NCI-H2227 (cell line): ENCODE results near the gene JUND.
A peak's percentile ranks its signal among the peaks of the same experiment; 100 is the strongest.

Experiments used
- DNase-seq: peaks from one replicate; lab custom pipeline; 2025; ENCODE audit not compliant: unreplicated experiment; lab: John Stamatoyannopoulos, UW

The JUND gene

GRCh38 chr19:18308948-18309325 lies 27.5 kb upstream of the JUND start:
- DNase-seq = no peak

- DNase-seq = no peak
Observed at GRCh38 chr19:18308051-18308947, 26.9 kb upstream of the JUND start.

- no peak for DNase-seq
Observed at GRCh38 chr19:18307271-18307681, 25.9 kb upstream of the JUND start.

DNA sequence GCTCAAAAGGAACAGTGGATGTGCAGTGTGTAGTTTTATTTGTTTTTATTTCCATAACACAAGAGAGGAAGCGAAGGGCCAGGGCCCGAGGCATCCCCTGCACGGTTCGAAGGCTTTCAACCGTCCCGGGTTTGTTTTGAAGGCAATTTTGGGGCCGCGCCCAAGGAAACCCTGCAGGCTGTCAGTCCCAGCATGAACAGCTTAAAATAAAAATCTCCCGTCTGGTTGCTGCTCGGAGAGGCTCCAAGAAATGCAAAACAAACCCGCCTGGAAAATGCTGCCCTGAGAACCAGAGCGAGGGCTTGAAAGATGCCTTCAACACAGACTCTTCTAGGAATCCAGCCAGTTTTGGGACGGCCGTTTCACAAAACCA lies 25.5 kb upstream of the JUND start:
- no peak for DNase-seq

GRCh38 chr19:18306209-18306887 lies 24.9 kb upstream of the JUND start:
- DNase-seq = no peak

GRCh38 chr19:18304458-18305310 lies 23.3 kb upstream of the JUND start:
- peak; percentile 58 for DNase-seq

- no peak for DNase-seq
Observed at GRCh38 chr19:18304208-18304457, 22.7 kb upstream of the JUND start.

DNA sequence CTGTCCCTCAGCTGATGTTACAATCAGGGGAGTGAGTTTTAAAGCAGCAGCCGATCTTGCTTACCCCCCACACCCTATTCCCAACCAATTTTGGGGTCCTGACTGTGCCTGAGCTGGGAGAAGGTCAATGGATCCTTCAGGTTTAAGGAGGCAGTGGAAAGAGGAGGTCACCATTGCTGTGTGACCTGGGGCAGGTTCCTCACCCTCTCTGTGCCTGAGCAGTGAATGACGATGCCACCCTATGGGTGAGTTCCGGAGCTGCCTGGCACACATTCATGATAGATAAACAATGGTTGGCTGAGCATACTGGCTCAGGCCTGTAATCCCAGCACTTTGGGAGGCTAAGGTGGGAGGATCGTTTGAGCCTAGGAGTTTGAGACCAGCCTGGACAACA lies 20.3 kb upstream of the JUND start:
- DNase-seq = no peak

GRCh38 chr19:18300930-18301717 lies 19.7 kb upstream of the JUND start:
- no peak for DNase-seq

- DNase-seq = no peak
Observed at GRCh38 chr19:18299654-18300053, 18.2 kb upstream of the JUND start.

DNA sequence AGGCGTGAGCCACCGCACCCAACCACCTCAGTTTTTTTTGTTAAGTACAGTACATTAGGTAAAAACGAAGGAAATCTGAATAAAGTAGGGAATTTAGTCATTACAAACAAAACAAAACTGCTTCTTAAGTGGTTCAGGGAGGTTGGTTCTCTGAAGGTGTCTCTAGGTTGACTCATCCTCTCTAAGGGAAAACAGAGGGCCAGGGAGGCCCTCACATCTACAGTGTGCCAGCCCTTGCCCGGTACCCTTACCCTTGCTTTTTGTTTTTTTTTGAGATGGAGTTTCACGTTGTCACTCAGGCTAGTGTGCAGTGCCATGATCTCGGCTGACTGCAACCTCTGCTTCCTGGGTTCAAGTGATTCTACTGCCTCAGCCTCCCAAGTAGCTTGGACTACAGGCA lies 17.2 kb upstream of the JUND start:
- no peak for DNase-seq

DNA sequence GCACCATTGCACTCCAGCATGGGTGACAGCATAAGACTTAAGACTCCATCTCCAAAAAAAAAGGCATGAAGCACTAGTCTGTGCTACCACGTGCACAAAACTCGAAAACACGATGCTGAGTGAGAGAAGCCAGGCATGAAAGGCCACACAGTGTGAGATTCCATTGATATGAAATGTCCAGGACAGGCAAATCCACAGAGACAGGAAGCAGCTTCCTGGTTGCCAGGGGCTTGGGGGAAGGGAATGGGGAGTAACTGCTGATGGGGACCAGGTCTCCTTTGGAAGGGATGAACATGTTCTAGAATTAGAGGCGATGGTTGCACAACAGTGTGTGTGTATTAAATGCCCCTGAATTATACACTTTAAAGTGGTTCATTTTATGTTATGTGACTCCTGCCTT lies 15.9 kb upstream of the JUND start:
- no peak for DNase-seq

- no peak for DNase-seq
Observed at GRCh38 chr19:18295034-18295451, 13.6 kb upstream of the JUND start.

DNA sequence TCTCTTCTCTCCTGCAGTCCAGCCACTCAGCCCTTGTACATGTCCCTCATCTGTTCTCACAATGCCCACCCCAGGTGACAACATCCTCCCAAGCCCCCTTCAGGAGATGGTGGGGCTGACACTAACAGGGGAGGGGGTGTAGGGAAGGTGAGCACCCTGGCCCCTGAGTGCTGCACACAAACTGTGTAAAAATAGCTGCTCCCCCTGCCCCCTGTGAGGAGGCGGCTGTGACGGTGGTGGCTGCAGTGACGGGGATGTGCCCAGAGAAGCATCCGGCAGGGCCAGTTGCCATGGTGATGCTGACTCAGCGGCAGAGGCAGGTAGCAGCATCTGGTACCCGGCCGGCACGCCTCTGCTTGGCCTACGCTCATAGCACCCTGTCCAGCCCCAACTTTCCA lies 13.0 kb upstream of the JUND start:
- peak; percentile 77 for DNase-seq

DNA sequence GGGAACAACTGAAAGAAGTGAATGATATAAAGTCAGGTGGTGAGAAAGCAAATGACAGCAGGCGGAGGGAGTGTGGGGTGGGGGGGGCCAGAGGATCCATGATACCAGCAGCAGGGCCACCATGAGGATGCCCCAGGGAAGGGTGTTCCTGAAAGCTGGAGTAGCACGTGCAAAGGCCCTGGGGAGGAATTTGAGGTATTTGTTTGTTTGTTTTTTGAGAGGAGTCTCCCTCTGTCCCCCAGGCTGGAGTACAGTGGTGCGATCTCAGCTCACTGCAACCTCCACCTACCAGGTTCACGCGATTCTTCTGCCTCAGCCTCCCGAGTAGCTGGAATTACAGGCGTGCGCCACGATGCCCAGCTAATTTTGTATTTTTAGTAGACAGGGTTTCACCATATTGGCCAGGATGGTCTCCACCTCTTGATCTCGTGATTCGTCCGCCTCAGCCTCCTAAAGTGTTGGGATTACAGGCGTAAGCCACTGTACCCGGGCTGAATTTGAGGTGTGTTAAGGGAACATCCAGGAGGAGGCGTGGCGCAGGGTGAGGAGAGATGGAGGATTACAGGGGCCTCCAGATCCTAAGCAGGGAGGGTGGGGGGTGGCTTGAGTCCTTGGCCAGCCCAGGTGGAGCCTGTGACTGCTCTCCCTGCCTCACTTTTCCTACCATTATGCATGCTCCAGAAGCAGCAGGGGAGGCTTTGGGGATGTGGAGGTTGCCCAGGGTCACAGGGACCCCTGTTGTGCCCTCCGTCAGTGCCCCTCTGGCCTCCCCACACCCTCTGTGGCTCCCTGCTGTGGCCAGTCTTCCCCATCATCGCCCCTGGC lies 12.4 kb upstream of the JUND start:
- DNase-seq = peak; percentile 31

GRCh38 chr19:18292810-18293641 lies 11.6 kb upstream of the JUND start:
- peak; percentile 84 for DNase-seq

DNA sequence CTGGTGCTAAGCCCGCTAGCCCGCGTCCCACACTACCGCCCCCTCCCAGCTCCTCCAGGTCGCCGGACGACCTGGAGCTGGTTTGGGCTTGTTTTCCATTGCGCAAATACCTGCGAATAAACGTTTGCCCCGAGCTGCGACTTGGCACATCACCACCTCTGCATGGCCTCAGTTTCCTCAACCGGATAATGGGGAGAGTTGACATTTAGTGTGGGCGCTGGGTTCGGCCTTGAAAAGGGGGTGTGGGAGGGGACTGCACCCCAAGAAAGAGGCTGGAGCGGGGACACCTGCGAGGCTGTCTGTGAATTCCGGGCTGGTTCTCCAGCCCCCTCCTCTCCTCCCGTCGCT lies 11.0 kb upstream of the JUND start:
- no peak for DNase-seq

- DNase-seq = peak; percentile 80
Observed at GRCh38 chr19:18291590-18292461, 10.4 kb upstream of the JUND start.
